Measurements from ENCODE around the gene SLC35A3.
A peak's percentile ranks its signal among the peaks of the same experiment; 100 is the strongest.
"Not testable (repeated sequence)": the region's sequence is repeated elsewhere in the genome, so short reads cannot be mapped to it uniquely, and the experiment has no call there.

The SLC35A3 gene

DNA sequence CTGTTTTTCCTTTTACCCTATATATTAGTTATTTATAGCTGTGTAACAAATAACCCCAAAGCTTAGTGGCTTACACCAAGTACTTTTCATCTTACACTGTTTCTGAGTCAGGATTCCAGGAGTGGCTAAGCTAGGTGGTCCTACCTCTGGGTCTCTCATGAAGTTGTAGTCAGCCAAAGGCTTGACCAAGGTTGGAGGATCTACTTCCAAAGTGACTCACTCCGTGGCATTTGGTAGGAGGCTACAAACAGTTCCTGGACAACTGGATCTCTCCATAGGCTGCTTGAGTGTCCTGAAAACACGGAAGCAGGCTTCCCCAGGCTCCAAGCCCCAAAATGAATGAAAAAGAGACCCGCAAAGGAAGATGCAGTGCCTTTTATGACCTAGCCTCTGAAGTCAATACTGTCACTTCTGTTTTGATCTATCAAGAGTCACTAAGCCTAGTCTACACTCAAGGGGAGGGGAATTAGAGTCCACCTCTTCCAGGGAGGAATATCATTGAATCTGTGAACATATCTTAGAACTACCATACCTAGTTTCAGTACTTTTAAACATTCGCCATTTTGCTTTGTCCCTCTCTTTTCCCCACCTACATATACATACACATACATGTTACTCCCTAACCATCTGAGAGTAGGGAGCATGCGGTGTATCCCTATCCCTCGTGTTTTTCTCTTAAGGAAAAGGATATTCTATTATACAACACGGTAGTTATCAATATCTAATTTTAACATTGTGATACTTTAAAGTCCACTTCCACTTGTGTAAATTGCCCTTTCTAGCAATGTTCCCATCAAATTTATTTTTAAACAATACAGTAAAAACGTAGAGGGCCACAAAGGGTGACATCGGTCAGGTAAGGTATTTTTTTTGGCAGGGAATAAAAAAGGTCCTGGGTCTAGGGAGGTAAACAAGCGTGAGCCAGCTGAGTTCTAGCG is 67.2 kb downstream of the SLC35A3 start:
- peak in 1 of 2 experiments; percentile 1 for DNase-seq

DNA sequence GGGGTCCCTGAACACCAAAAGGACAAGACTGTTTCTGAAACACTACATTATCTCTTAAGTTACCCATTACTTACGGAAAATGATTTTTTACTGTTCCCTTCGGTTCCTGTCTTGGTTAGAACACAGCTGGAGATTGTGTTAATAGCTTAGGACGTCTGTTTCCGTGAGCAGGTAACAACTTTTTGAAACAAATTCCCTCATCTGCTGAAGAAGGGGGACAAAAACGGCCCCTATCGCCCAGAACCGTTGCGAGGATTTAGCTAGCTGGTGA is 67.8 kb downstream of the SLC35A3 start:
- DNase-seq, result peak in 1 of 2 experiments; percentile 1

DNA sequence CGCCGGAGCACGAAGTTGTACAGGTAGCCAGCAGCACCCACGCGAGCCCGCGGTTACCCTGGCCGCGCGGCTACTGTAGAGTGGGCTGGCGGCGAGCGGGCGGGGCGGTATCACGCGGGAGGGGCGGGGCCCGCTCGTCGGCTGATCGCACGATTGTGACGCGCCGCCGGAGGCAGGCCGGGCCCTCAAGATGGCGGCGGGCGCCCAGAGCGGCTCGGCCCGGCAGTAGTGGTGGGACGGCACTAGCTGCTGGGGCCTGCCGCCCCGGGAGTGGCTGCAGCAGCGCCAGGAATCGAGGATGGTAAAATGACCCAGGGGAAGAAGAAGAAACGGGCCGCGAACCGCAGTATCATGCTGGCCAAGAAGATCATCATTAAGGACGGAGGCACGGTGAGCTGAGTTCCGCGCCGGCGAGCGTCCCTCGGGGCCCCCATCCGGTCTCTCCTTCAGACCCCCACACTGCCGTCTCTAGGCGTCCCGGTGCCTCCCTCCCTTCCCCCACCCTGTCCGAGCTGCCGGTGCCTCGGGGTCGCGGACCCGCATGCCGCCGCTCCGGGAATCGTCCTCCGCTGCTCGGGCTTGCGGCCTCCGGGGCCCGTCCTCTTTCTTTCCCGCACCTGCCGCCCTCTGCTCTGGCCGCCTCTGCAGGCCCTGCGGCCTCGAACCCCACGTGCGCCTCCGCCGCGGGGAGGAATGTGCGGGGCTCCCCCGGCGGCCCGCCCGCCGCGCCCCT is 68.3 kb downstream of the SLC35A3 start:
- peak; percentile 46 to 74 for DNase-seq

- peak; percentile 27 to 36 for DNase-seq
Observed at GRCh38 chr1:100038660-100039287, 69.0 kb downstream of the SLC35A3 start.

GRCh38 chr1:100039591-100039990 is 69.8 kb downstream of the SLC35A3 start:
- no peak for DNase-seq

- no peak for DNase-seq
Observed at GRCh38 chr1:100045206-100045605, 75.4 kb downstream of the SLC35A3 start.

DNA sequence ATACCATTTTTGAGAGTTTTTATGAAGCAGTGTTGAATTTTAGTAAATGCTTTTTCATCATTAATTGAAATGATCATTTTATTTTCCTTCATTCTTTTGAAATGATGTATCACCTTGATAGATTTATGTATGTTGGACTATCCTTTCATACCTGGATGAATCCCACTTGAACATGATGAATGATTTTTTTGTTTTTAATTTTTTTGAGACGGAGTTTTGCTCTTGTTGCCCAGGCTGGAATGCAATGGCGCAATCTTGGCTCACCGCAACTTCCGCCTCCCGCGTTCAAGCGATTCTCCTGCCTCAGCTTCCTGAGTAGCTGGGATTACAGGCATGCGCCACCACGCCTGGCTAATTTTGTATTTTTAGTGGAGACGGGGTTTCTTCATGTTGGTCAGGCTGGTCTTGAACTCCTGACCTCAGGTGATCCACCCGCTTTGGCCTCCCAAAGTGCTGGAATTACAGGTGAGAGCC is 77.5 kb downstream of the SLC35A3 start:
- DNase-seq, result not testable (repeated sequence)

GRCh38 chr1:100050139-100050538 is 80.3 kb downstream of the SLC35A3 start:
- no peak for DNase-seq

DNA sequence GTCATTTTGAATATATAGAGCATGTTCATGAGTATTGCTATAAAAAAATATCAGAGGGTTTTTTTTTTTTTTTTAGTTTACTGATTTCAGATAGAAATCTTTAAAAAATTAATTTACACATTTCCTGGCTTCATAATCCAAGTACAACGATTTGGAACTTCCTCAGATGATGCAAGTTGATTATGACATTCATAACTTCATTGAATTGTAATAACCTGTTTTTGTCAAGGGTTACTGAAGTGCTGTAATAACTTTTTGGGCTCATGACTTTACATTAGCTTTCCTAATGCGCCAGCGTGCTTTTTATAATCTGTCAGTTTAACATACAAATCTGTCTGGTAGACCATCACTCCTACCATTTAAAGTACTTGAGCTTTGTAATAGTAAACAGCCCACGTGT is 81.6 kb downstream of the SLC35A3 start:
- no peak for DNase-seq

DNA sequence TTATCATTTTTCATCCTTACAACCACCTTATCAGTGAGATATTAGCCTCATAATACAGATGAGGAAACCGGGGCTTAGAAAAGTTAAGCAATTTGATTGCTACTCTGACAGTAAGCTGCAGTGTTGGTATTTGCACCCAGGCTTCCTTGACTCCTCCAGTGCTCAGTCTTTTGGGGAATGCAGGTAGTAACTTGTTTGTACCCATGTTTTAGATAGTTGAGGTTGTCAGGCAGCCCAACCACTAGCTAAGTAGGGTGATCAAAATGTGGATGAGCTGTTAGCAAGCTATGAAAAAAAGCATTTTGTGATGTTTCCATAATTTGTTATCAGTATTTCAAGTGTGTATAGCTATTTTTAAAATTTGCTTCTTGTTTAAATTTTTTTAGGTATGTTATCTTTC is 82.1 kb downstream of the SLC35A3 start:
- no peak for DNase-seq

DNA sequence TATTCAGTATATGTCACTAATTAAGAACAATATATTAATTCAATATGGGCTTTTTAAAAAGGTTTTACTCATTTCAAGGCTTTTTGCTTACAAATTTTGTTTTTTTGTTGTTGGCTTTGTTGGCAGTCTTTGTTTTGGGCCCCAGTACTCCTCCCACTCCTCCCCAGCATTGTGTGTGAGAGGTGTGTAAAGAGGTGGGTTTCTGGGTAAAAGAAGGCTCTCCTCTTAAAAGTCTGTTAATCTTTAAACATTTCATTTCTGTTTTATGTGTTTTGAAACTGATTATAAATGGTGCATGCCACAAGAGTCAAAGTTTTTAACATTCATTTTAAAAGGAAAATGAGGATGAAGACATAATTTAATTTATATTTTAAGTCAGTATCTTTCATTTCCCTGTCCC is 83.3 kb downstream of the SLC35A3 start:
- DNase-seq, result no peak

DNA sequence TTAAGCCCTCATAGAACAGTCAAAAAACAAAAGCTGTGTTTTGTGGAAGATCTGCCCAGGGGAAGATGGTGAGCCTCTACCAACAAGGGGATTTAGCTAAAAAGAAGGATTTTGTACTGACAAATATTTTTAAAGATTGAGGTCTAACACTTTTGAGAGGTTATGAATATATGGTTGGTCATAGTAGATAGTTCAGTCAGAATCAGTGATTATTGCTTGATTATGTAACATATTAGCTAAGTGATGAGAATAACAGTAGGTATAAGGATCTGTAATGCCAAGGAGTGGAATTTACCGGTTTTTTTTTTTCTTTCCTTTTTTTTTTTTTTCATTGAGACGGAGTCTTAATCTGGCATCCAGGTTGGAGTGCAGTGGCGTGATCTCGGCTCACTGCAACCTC is 83.9 kb downstream of the SLC35A3 start:
- DNase-seq, result no peak

DNA sequence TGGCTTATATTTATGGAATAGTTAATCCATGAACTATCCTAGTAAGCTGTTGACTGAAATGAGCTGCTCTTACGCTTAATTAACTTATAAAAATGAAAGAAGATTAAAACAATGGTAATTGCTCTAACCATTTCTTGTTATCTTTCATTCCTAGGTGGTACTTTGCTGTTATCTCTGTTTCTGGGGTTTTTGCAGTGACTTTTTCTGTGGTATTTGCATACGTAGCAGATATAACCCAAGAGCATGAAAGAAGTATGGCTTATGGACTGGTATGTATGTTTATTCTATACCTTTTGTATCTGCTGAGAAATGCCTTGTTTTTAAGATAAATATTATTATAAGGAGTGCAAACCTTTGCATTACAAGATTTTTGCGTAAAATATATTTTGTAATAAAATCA is 91.9 kb downstream of the SLC35A3 start:
- no peak for DNase-seq

DNA sequence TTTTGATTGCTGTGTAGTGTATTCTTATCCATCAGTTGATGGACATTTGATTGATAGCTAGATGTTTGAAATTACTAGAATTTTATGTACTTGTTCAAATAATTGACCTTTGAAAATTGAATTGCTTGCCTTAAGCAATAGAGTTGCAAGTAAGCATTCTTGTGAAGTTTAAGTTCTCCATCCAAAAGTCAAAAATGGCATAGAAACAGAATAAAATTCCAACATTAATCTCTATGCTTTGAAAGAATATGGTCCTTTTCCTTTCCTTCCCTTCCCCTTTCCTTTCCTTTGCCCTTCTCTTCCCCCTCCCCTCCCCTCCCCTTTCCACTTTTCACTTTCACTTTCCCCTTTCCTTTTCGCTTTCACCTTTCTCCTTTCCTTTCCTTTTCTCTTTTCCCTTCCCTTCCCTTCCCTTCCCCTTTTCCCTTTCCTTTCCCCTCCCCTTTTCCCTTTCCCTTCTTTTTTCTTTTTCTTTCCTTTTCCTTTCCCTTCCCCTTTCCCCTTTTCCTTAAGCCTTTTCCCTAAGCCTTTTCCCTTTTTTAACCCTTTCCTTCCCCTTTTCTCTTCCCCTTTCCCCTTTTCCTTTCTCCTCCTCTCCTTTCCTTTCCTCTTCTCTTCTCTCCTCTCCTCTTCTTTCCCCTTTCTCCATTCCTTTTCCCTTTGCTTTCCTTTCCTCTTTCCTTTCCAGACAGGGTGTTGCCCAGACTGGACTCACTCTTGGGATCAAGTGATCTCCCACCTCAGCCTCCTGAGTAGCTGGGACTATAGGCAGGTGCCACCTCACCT is 95.6 kb downstream of the SLC35A3 start:
- DNase-seq, result no peak

DNA sequence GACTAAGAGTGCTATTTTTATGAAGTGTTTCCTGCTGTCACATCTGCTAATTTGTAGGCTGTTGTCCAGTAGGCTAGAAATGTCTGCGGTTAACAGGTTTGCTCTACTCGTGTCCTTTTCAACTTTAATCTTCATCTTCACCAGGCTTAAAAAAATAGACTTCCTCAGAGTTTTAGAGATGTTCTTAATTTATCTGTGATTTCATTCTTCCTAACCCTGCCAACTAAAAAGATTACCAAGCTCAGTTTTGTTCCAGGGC is 96.1 kb downstream of the SLC35A3 start:
- no peak for DNase-seq

DNA sequence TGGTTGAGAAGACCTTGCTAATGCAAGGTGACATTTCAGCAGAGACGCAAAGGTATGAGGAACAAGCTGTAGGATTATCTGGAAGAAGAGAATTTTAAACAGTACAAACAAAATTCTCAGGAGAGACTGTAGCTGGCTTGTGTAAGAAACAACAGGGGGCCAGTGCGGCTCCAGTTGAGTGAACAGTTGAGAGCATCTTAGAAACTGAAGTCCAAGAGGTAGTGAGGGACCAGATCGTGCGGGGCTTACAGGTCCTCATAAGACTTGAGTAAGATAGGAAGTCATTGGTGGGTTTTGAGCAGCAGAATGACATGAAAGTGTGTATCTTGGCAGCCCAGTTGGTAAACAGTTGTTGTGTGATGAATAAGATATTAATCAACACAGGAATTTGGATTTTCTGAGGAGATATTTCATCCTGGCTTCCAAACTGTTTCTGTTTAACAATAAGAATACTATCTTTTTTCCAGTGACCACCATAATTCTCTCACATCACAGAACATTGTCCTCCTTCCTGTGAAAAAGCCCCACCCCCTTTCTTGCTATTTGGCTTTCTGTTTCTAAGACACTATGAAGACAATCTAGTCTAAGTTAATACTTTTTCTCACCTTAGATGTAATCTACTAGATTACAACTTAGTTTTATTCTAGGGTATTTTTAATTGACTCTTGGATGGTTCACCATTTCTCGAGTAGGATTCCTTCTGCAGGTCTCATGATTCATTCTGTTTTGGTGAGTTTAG is 100.6 kb downstream of the SLC35A3 start:
- no peak for DNase-seq

GRCh38 chr1:100073531-100073930 is 103.7 kb downstream of the SLC35A3 start:
- no peak for DNase-seq

DNA sequence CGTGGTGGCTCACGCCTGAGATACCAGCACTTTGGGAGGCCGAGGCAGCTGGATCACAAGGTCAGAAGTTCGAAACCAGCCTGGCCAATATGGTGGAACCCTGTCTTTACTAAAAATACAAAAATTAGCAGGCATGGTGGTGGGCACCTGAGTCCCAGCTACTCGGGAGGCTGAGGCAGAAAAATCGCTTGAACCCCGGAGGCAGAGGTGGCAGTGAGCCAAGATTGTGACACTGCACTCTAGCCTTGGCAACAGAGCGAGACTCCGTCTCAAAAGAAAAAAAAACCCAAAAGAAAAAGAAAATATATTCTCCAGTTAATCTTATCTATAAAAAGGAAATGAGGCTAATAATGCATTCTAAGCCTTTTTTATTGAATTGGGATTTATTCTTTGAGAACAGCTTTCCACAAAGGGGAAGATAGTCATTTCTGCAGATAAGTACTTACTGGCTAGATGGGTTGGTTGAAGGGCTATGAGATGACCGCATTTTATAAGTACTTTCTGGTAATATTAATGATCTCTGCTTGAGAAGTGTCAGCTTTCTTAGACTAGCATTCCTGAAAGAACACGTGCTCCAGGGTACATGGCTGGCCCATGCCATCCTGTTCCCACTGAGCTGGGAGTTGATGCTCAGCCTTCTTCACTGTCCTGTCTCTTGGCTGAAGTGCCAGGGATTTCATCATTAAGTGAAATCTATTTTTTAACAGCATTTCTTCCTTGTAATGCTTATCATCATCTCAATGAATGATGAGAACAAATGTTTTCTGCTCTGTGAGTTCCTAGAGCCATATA is 105.0 kb downstream of the SLC35A3 start:
- DNase-seq, result no peak

DNA sequence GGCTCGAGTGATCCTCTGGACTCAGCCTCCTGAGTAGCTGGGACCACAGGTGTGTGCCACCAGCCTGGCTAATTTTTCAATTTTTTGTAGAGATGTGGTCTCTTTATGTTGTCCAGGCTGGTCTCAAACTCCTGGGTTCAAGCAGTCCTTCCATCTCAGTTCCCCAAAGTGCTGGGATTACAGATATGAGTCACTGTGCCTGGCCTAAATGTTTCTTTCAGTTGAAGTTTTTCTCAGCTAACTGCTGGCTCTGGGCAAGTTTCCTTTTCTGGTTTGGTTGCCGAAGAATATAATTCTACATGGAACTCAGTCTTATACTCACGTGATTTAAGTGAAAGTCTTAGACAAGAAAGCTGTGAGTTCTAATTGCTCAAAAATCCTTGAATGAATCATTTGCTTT is 106.0 kb downstream of the SLC35A3 start:
- DNase-seq, result no peak

DNA sequence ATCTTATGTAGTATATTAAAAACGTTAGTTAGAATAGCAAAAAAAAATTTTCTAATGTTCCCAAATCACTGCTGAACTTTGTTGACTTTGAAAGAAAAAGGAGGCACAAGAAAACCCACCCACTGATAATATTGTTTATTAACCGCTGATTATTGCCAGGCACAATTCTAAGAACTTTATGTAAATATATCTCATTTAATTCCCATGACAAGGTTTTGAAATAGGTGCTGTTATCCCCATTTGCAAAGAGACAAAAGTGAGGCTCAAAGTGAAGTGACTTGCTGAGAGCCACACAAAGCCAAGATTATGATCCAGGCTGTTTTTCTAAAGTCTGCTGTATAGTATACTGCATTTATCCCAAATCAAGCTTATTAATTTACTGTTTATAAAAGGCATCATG is 106.5 kb downstream of the SLC35A3 start:
- no peak for DNase-seq

DNA sequence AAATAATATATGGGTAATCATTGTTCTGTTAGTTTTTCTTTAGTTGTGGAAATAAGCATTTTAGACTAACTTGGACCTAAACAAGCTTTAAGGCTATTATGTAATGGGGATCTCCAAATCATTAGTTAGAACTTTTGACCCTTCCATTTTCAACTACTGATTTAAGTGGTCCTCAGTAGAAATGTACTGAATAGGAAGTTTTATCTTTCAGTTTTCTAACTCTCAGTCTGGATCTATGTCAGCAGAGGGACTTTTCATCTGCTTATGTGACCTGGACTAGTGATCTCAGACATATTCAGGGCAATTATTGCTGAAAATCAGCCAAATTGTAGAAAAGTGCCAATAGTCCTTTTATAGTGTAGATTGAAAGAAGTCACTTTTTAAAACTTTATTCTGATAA is 106.9 kb downstream of the SLC35A3 start:
- DNase-seq, result no peak

DNA sequence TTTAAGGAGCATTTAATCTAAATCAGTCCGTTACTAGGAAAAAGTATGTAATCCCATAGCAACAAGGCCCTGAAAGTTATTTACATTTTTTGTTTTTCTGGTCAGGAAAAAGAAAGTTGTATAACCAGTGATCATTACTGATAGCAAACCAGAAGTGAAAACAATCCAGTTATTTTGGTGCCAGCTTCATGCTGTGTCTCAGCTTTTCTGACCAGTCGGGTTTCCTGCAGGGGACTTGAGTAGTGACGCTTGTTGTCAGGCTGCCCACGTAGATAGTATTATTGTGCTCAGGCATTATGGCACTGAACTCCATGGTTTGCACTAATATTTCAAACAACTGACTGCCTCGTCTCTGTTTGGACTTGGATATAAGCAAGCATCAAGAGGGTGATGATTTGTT is 107.7 kb downstream of the SLC35A3 start:
- no peak for DNase-seq
